ENCODE results near the gene COG1.

COG1 gene

DNA sequence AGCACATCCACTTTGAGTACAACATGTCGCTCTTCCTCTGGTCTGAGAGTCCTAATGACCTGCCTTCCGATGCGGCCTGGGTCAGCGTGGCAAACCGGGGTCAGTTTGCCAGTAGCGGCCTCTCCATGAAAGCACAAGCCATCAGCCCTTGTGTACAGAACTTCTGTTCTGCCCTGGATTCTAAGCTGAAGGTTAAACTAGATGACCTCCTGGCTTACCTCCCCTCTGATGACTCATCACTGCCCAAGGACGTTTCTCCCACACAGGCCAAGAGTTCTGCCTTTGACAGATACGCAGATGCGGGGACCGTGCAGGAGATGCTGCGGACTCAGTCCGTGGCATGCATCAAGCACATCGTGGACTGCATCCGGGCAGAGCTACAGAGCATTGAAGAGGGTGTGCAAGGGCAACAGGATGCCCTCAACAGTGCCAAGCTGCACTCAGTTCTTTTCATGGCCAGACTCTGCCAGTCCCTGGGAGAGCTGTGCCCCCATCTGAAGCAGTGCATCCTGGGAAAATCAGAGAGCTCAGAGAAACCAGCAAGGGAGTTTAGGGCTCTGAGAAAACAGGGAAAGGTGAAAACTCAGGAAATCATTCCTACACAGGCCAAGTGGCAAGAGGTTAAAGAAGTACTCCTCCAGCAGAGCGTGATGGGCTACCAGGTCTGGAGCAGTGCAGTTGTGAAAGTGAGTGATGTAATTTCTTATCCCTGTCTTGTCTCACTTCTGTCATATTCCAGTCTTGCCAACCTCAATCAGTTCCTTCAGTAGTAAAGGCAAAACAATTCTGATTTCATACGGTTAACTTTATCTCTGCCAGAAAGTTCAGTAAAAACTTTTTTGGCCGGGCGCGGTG lies 8.6 kb downstream of the COG1 start:
- FAIRE-seq = no peak

DNA sequence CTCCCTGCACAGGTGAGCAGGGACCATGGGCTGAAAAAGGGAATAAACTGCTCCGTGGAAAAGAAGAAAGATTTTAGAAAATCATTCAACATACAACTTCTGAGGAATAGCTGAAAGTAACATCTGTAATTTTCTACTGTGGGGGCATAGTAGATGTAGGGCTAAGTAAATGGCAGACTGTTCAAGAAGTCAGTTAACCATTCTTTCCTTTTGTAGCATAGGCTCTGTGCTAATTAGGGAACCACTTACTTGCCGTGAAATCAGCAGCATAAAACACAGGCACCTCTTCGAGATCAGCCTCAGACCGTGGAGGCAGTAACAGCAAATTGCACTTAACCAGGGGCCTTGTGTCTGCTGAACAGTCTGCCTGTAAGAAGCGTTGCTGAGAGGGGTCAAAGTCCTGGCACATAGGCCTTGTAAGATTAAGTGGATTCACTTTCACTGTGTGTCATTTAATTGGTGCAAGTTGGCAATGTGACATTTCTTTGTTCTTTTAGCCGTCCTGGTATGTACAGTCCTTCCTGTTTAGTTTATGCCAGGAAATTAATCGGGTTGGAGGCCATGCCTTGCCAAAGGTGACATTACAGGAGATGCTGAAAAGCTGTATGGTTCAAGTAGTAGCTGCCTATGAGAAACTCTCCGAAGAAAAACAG lies 10.4 kb downstream of the COG1 start:
- no peak for FAIRE-seq

DNA sequence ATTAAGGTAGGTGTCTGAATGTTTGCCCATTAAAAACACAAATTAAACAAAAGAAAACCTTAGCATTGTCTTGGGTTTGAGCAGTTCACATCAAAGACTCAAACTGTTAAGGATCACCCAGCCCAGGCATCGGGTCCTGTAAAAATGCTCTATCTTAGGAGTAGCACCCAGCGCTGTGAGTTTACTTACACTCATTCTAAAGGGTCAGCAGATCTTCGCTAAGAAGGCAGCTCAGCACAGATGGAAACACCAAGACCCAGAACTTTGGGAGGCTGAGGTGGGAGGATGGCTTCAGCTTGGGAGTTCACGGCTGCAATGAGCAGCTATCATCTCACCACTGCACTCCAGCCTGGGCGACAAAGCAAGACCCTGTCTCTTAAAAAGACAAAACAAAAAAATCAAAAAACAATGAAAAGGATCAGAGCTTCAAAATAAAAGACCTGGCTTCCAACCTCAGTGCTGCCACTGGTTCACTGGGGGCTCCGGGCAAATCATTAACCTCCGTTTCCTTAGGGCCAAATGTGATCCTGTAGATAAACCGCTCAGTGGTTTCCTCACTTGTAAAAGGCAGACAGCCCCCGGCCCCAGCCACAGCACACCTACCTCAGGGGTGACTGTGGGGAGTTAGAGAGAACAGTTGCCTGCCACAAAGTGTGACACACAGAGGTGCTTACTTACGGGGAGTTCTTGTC lies 11.1 kb downstream of the COG1 start:
- no peak for FAIRE-seq

DNA sequence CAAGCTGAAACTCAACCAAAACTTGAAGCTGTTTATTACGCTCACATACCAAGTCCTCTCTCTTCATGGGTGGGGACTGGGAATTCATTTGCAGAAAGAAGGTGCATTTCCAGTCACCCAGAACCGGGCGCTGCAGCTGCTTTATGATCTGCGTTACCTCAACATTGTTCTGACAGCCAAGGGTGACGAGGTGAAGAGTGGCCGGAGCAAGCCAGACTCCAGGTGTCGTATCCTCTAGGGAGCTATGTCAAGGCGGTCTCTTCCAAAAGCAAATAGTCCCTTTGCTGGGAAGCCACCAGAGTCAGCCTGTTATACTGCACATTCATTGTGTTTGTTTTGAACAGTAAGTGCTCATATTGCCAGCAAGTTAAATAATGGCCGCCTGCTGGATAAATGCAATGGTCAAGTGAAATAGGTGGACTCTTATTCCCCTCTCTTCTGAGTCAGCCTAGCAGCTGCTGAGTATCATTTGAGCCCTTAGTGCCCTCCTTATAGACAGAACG lies 12.7 kb downstream of the COG1 start:
- no peak for FAIRE-seq

DNA sequence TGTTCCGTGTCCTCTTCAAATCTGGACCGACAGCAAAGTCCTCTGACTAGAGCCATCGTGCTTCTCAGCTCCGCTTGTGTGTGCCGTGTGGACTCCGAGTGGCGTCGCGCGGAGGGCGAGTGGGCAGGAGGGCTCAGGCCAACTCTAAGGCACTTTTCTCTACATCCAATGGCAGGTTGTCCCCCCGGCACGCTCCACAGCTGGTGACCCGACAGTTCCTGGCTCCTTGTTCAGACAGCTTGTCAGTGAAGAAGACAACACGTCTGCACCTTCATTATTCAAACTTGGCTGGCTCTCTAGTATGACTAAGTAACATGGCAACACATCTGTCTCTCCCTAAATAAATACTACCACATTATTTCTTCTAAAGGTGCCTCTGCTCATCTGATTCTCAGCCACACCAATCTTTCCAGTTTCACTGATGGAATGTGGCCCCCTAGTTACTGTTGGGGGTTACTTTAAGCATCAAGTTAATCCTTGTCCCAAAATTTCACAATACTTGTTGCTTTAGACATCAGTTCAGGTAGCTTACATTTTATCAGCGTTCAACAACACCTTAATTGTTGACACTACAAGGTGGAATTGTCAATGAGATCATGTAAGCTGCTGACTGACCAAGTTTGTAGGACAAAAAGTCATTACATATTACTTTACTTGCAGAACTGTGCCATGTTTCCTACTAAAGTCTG lies 15.4 kb downstream of the COG1 start:
- no peak for FAIRE-seq

DNA sequence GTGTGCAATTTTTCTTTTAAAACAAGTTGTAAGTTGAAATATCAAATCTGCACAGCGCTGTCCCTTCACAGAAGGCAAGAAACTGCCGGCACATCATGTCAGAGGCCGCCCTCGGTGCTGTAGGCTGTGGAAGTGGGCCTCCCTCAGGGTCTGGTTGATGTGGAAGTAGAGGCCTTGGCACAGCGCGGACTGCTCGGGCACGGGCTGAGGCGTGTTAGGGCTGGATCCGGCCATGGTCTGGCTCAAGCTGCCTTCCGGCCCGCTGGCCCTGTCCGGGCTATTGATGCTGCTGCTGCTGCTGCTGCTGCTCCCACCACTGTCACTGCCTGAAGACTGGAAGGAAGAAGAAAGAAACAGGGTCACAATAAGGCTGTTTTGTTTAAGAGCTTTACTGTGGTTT lies 16.6 kb downstream of the COG1 start:
- FAIRE-seq = no peak

DNA sequence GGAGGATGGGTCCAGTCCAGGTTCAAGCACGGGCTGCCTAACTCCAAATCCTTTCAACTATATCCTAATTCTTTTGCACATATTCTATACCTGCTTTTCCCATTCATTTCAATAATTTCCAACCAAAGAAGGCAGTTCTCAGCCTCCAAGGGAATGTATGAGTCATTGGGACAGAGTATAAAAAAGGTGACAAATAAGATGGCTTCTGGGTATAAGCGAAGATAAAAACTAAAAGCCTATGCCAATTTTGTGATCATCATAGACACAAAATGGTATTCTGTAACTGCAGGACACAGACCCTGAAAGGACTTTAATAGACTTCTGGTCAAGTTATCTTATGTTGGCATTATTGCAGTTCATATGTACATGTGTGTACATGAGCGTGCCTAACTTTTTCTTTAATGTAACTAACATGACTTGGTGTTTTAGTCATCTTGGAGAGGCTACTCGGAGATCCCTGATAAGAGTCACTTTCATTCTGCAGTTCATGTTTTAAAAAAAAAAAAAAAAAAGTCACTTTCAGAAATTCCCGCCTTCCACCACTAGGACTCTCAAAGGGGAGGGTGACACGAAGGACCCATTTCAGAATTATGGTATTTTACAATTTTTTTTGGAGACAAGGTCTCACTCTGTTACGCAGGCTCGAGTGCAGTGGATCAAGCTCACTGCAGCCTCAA lies 17.3 kb downstream of the COG1 start:
- no peak for FAIRE-seq

DNA sequence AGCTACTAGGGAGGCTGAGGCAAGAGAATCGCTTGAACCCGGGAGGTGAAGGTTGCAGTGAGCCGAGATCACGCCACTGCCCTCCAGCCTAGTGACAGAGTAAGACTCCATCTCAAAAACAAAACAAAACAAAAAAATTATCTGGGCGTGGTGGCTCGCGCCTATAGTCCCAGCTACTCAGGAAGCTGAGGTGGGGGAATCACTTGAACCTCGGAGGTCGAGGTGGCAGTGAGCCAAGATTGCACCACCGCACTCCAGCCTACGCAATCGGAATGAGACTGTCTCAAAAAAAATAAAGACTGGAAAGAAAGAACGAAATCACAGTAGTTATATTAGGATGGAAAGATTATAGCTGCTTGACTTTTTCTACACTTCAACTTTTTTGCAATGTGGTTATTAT lies 18.9 kb downstream of the COG1 start:
- no peak for FAIRE-seq

DNA sequence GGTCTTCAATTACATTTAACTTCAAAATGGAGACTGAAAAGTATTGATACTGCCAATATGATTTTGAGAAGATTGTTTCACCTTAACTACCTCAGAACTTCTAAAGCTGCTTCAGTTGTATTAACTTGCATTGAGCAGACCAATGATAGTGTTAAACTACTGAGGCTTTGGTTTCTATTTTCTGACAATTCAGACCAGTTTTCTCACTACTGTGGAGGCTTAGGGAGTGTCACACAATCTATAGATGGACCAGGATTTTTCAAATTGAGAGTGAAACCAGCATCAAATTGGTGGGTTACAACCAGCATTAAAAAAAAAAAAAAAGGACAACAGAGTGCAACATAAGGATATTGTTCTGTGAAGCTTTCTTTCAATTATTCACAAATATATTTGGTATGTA lies 21.2 kb downstream of the COG1 start:
- no peak for FAIRE-seq

DNA sequence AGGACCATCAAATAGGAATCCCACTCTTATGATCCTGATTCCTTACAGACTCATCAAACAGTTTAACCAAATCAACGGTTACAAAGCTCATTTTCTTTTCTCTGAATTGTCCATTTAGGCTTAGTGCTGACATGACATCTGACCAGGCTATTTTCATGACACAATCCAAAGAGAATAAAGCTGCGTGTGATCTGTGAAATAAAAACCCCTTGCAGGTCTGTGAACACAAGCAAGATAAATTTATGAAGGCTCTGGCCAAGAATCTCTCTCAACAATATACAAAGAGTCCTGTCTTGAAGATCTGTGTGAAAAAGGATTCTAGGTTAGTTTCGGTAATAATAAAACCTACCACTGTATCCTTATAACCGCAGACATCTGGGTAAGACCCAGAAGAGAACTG lies 22.0 kb downstream of the COG1 start:
- FAIRE-seq = no peak

DNA sequence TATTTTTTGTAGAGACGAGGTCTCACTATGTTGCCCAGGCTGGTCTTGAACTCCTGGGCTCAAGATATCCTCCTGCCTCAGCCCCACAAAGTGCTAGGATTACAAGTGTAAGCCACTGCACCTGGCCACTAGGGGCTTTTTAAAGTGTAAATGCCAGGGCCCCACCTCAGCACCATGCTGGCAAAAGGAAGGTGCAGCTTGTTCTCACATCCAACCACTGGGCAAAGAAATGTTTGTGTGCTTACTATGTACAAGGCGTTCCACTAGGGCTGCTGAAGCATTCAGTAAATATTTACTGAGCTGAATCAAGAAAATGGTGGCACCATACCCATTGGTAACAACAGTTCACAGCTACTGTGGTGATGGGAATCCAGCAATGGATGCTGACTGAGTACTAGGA lies 22.6 kb downstream of the COG1 start:
- no peak for FAIRE-seq

DNA sequence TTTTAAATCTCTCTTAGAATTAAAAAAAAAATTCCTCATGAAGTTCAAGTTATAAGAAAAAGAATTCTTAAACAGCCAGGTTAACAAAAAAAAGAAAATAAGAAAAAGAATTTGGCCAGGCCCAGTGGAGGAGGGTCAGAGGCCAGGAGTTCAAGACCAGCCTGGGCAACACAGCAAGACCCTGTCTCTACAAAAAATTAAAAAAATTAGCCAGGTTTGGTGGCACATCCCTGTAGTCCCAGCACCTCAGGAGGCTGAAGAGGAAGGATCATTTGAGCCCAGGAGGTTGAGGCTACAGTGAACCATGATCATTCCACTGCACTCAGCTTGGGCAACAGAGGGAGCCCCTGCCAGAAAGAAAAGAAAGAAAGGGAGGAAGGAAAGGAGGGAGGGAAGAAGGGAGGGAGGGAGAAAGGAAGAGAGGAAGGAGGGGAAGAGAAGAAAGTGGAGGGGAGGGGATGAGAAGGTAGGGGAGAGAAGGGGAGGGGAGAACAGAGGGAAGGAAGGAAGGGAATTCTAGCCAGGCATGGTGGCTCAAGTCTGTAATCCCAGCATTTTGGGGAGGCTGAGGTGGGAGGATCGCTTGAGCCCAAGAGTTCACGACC lies 30.9 kb downstream of the COG1 start:
- FAIRE-seq = no peak

DNA sequence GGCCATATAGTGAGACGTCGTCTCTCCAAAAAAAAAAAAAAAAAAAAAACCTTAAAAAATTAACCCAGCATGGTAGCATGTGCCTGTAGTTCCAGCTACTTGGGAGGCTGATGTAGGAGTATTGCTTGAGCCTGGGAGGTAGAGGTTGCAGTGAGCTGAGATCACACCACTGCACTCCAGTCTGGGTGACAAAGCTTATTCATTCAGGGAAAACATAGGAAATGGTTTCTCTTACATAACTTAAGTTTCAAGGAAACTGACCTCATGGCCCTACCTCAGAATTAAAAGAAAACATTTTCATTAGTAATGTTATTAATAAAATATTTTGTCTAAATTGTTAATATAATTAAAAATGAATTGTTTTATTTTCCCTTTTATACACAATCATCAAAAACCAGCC lies 31.4 kb downstream of the COG1 start:
- FAIRE-seq = no peak

DNA sequence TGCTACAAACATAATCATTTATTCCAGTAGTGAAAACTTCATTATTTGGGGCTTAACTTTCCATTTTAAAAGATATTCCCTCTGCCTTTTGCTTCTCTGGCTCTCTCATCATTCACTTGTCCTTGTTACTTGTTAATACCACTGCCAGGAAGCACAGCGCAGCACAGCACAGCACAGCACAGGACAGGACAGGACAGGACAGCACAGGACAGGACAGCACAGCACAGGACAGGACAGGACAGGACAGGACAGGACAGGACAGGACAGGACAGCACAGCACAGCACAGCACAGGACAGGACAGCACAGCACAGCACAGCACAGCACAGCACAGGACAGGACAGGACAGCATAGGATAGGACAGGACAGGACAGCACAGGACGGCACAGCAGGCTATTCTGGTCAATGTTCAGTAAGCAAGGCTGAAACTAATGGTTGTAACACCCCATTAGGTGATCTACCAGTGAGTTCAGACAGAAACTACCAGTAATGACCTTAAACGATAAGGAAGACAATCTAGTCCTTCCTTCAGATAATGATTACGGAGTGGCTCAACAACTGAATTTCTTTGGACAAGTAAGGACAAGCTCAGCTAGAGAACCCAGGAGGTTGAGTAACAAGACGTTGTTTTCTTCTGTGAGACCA lies 31.9 kb downstream of the COG1 start:
- no peak for FAIRE-seq

DNA sequence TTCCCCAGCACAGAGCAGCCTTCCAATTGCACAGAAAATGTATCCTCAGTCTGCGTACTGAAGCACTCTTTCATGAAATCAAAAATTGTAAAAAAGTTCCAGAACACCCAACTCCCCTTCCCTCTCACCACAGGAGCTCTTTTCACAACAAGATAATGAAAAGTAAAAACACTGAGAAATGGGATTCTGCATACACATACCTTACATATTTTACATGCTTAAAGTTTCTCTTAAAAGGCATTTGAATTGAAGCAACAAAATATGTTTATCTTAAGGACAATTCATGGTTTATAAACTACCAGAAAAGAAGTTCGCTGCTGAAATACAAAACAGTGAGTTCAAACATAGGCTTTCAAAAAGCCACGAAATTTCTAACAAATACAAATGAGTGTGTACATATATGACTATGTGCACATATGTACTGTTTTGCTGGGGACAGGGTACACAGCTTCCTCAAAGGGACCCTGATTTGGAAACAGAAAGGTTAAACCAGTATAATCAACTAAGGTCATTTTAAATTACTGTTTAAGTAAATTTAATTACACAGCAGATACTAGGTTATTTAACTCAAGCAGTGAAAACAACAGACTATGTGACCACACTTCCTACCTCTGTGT lies 33.8 kb downstream of the COG1 start:
- FAIRE-seq = no peak

DNA sequence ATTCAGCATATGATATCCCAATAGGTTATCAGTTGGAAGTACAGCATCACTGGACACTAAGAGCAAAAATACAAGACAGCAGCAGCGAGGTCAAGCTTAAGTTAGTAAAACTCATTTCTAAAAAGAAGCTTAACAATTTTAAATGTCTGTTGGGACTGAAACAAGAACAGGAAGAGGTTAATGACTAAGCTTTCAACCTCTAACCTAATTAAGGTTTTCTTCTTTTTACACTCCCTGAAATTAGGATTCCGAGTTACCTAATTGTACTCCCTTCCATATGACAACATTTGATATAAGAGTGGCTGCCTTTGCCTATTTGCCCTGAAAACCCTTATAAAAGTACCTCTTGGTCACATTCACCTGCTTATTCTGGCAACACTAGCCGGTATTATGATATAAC lies 34.5 kb downstream of the COG1 start:
- no peak for FAIRE-seq

DNA sequence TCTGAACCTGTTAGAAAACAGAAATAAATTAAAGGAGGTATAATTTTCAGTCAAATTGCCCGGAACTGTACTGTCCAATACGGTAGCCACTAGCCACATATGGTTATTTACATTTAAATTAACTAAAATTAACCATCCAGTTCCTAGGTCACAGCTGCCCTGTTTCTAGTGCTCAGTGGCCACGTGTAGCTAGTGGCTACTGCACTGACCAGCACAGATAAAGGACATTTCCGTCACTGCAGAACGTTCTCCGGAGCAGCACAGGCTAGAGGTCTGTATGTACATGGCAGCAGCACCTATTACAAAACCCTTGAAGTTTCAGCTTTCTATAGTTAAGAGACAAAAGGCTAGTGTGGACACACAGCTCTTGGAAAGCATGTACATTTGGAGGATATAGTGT lies 35.1 kb downstream of the COG1 start:
- no peak for FAIRE-seq

DNA sequence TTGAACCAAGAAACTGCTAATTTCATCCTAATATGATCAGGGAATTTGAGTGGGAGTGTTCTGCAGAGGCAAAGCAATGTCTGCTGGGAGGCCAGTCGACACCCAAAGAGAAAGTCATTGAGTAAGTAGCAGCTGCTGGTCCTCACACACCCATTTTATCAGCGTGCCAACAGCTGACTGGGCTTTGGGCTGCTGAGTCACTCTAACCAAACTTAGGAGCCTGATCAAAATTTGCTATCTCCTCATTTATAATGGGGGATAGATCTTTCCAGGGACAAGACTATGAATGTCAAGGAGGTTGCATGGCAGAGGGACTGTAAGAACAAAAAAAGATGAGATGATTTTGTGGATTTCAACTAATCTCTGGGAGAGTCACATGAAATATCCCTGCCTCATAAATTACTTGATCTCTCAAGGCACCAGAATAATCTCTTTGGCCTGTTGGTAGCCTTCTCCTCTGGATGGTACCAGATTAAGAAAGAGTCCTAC lies 35.9 kb downstream of the COG1 start:
- FAIRE-seq = no peak

DNA sequence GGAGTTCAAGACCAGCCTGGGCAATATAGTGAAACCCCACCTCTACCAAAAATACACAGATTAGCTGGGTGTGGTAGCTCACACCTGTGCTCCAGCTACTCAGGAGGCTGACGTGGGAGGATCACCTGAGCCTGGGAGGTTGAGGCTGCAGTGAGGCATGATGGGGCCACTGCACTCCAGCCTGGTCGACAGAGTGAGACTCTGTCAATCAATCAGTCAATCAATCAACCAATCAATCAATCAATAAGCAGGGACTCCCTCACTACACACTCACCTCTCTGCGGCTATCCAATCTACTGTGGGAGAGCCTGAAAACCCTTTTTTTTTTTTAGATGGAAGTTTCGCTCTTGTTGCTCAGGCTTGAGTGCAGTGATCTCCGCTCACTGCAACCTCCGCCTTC lies 37.2 kb downstream of the COG1 start:
- no peak for FAIRE-seq

DNA sequence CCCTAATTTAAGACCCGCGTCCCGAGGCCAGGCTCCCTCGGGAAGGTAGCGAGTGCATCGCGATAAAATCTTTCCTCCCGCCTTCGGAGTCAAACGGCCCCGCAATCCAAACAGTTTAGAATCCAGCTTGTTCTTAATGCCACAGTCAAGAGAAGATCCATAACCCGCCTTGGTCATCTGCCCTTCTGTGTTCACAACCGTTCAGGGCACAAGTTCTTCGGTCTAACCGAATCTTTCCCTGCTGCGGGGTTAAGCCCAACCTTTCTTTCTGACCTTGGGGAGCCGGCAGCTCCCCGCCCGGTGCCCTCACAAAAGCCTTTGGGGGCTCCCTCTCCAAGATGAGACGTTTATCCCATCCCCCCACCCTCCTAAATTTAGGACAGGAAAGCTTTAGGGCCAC lies 38.5 kb downstream of the COG1 start:
- no peak for FAIRE-seq
